GM21723 (cell line): ENCODE data around the gene HRH4.

Source experiments
- ATAC-seq: cut with Tn5 transposase; IDR thresholded peaks from one replicate; pipeline ENCODE4 v1.9.1; 2021; ENCODE audit warnings: mild to moderate bottlenecking, moderate library complexity; ENCODE audit not compliant: unreplicated experiment

The HRH4 gene

GRCh38 chr18:24502667-24503523, 42.5 kb downstream of the HRH4 start:
- no peak for ATAC-seq

- ATAC-seq, result no peak
These were observed 44.0 kb downstream of the HRH4 start for GRCh38 chr18:24504401-24504800.

GRCh38 chr18:24506175-24506574, 45.7 kb downstream of the HRH4 start:
- no peak for ATAC-seq

- ATAC-seq, result no peak
These were observed 49.0 kb downstream of the HRH4 start for GRCh38 chr18:24509435-24509834.

DNA sequence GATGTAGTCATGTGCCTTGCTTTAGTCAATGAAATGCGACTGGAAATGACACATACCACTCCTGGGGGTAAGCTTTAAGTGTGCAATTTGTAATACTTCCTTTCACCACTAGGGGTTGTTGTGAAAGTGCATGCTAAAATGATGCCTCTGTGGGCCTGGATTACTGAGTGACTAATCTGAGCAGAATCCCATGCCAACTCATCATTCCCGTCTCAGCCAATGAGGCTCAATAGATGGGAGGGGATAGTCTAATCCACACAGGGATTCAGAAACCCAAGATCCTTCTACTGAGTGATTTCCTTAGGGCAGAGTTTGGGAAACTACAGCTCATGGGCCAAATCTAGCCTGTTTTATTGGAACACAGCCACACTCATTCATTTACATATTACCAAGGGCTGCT, 54.0 kb downstream of the HRH4 start:
- ATAC-seq, result peak; percentile 66

GRCh38 chr18:24515721-24516120, 55.3 kb downstream of the HRH4 start:
- no peak for ATAC-seq

DNA sequence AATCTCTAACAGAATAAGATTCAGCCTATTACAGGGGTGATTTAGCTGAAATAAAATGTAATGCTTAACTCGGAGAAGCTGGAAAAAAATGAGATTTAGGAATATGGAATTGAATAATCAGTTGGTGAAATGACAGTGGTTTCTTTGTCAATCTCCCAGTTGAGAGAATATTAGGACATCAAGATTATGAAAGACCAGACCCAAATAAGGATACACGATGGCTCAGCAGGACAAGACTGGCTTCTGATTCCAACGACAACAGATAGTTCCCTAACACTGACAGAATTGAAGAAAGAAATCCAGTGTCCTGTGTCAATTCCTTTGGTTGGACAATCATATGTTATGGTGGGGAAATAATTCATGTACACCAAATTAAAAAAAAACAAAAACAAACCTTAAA, 55.8 kb downstream of the HRH4 start:
- no peak for ATAC-seq

- no peak for ATAC-seq
These were observed 57.1 kb downstream of the HRH4 start for GRCh38 chr18:24517554-24517953.

DNA sequence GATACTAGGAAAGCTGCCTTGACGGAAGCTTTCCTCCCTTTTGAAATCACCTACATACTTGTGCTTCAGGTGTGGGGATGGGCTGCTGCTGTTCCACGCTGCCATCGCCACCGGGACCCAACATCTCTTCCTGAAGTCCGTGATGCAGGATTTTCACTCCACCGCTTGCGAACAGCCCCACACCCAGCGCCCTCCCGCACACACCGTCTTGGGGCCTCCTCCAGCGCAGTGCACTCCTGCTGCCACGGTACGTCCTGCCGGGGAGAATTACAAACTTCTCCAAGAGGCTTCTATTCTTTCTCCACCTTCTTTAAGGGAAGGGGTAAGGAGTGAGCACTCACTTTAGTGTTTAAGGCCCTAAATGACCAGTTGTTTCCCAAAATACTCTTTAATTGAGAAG, 58.2 kb downstream of the HRH4 start:
- no peak for ATAC-seq
